ENCODE measurements around the gene F8.
"Not testable (repeated sequence)": the region's sequence is repeated elsewhere in the genome, so short reads cannot be mapped to it uniquely, and the experiment has no call there.

Gene F8

DNA sequence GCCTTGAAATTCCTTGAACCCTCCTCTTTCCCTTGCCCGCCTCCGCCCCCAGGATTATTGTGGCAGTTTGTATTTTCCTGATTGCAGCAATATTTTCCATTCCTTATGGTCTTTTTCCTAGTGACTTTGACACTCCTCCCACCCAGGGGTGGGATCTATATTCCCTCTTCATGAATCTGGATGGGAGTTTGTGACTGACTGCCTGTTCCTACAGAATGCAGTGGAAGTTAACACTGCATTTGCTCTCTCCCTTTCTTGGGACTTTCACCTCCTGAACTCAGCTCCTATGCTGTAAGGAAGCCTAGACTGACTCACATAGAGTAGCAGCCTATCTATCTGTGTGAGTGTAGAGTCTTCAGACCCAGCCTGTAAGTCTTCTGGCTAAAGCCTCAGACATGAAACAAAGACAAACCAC, 6.4 kb upstream of the F8 start:
- no peak for DNase-seq

DNA sequence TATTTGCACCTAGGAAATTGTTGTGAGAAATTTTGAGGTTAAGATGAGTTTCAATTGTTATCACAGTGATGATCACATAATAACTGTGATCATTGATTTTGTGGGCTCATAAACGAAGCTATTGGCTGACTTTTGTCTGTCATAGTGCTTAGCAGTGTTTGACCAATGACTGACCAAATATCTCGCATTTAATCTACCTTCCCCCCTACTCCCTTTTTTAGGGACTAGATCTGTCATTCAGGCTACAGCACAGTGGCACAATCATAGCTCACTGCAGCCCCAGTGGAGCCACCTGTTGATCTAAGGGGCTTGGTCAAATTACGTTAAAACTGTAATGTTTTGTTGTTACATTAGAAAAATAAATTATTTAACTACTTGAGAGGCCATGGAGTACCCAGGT, 5.6 kb upstream of the F8 start:
- no peak for DNase-seq

DNA sequence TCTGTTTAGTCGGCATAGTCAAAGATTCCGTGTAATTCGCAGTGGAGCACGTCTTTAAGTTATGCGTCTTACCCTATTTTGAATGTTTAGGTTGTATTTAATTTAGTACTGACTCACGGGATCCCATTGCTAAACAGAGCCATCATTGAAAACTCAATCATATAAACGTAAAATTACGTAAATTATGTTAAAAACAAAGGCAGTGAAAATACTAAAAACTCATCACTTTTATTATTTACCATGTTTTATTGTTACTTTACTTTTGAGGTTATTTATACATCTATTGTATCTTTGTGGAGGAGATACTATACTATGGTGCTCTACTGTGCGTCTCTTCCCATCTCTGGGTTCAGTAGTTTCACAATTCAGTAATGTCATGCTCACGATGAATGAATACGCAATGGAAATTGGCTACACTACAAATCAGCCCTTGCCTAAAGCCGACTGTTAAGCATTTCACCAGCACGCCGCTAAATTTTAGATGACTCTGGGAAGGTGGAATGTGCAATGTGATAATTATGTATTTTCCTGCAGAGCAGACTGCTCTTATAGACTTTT, 5.1 kb upstream of the F8 start:
- peak in 1 of 2 donors; percentile 40 for DNase-seq

DNA sequence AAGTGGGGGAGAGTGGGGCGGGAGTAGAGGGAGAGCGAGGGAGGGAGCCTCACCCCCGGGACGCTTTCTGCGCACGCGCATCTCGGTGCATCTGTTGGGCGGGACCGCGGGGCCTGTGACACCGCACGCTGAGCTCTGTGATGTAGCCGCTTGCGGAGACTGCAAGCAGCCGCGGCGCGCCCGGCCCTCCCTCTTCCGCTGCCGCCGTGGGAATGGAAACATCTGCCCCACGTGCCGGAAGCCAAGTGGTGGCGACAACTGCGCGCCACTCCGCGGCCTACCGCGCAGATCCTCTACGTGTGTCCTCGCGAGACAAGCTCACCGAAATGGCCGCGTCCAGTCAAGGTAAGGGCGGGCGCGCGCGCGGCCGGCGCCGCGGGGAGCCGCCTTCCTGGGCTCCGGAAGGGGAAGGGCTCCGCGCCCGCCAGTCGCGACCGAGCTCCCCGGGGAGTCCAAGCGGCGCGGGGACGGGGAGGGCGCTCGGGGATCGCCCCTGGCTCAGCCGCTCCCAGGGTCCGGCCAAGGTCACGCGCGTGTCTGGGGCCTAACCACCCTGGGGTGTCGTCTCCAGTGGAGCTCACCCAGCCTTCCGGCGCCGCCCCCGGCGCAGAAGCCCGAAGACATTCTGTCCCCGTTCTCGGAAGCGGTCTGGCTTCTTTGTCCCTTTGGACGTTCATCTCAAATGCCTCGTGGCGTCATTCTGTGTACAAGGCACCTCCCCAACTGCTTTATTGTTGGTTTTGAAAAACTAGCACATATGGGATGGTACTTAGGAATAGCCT, 4.4 kb upstream of the F8 start, which contains the start of gene FUNDC2:
FUNDC2 (plus strand) TSS at position 118 of the 782 bp plus-strand sequence; CDS start at position 213, 95 bp downstream.
- peak; percentile 97 for DNase-seq

DNA sequence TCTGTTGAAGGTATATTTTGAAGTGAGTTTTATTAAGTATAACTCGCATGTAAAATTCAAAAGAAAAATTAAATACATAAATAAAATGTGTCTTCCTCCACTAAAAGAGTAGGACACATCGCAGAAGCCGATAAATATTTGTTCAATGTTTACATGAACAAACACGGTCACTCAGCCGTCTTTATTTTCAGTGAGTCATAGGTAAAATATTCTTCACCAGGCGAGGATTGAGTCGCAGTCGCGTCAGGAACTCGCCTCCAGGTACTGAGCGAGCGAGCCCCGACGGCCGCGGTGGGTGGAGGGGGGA, 3.9 kb upstream of the F8 start:
- DNase-seq, result no peak

DNA sequence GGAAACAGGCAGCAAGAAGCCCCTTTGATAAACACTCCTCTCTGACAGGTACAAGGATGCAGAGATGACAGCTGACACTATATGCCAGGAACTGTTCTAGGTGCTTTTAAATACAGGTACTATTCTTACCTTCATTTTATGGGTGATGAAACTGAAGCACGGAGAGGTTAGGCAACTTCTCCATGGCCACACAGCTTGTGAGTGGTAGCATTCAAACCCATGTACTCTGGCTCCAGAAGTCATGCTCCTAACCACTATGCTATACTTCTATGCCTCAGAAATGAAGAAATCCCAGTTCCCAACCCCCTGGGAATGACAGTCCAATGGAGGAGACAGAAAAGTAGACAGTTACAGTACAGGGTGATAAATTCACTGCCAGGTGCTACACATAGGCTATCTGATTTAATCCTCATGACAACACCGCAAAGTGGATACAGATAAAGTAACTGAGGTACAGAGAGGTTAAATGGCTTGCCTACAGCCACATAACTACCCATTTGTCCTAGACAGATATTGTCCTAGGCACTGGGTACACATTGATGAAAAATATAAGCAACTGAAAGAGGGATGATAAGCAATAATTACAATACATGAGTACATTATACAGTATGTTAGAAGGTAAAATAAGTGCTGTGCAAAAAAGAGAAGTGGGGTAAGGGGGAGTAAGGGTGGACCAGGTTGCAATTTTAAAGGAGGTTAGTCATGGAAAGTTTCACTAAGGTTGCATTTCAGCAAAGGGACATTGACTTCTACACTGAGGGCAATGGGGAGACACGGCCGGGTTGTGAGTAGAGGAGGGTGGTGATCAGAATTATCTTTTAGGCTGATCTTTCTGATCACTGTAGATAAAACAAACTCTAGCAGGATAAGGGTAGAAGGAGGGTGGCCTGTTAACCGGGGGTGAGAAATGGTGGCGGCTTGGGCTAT, 1.6 kb upstream of the F8 start:
- DNase-seq, result no peak

DNA sequence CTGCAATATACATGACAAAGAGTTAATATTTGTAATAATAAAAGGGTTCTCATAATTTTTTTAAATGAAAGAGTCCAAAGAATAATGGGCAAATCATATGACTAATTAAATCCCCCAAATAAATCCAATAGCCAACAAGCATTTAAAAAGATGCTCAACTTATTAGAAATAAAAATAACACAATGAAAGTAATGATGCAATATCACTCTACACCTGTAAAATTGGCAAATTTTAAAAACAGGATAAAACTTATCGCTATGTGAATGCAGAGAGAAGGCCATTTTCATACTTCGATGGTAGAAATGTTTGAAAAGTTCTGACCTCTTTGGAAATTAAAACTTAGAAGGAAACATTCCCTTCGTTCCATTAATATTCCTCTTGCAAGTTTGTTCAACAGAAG, 1.9 kb downstream of the F8 start:
- no peak for DNase-seq

DNA sequence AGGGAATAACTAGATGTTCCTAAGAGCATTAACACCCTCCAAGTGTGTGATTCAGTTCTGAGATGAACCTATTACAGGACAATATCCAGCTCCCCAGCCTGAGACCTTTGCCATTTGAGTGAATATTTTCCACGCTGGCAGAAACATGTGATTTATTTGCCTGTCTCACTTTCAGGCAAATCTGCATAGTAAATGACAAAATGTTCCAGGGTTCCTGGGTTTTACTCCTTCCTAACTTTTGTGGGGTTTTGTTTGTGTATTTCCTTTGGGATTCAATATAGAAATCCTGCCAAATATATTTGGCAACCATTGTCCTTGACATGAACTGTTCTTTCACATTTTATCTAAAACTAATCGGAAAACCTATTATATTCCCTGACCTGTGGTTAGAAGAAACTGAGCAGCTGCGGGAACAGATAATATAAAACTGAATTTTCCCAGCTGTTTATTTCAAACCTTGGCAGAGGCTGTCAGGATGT, 12.5 kb downstream of the F8 start:
- no peak for DNase-seq

DNA sequence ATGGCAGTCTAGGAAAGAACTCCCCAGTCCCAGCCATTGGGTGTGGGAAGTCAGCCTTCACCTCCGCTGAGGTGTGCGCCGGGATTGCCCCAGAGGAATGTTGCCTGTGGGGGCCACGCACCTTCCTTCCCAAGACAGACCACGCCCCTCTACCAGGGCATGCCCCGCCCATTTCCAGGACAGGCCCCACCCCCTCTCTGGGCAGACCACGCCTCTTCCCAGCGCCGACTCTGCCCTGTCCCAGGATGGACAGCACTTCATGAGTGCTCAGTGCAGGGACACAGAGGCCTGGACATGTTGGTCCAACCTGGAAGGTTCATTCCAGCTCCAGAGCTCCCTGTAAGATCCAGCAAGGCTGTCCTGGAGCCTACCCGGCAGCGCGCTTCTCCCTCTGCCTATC, 13.9 kb downstream of the F8 start:
- DNase-seq, result not testable (repeated sequence)

DNA sequence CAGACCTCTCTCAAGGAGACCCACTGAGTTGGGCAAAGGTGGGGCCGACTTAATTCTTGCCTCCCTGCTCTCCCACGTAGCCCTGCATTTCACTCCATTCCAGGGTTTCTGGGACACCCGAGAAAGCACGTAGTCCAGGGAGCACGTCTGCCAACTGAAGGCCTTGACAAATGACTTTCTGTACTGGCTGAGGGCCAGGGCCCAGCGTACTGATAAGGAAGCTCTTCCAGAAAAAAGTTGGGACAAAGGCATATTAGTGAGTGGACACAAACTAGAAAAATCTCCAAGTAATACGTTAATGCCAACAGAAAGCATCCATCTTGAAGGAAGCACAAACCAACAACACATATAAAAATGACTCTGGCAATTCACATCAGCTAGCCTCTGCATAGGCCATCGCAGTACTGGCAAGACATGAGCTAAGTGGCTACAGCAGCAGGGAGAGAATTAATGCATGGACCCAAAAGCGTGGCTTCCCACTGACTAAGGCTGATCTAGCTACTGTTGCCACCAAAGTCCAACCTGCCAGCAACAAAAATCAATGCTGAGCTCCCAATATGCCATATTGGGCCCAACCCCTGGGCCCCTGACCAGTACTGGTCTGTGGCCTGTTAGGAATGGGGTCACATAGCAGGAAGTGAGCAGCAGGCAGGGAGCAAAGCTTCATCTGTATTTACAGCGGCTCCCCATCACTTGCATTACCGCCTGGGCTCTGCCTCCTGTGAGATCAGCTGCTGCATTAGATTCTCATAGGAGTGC, 15.4 kb downstream of the F8 start:
- DNase-seq, result not testable (repeated sequence)

DNA sequence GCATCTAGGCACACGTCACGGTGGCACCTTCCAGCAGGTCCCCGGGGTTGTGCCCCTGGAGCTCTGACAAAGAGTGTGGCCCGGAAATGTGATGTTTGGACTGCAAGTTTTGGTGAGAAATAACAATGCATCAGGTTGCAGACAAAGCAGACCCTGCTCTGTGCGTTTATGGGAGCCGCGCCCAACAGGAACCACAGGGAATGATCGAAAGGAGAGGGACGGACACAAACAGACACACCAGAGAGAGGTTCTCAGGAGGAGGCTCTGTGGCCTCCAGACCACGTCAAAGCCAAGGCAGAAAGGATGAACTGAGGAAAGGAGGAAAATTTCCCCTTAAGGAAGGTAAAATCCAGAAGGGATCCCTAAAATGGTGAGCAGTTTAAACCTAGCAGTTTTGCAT, 16.1 kb downstream of the F8 start:
- not testable (repeated sequence) for DNase-seq

DNA sequence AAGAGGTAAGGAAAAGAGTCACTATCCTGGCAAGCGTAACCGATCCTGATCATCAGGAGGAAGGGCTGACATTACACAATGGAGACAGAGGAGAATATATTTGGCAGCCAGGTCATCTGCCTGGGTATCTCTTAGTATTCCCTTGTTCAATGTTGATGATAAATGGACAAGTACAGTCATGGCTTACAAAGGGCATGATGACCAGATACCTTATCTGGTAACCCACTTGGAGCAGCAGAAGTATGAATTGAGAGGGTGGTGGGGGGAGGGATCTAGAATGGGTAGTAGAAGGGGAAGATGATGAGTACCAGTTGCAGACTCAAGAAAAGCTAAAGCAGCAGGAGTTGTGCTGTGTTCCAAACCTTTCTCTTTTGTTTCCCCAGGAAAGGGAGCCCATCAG, 17.3 kb downstream of the F8 start:
- DNase-seq, result no peak

DNA sequence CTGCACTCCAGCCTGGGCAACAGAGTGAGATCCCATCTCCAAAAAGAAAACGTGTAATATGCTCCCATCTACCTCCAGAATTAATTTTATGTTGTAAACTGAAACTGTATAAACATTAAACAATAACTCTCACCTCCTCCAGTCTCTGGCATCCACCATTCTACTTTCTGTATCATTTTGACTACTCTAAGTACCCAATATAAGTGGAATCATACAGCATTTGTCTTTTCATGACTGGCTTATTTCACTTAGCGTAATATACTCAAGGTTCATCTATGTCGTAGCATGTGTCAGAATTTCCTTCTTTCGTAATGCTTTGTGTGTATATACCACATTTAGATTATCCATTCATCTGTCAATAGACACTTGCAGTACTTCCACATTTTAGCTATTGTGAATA, 20.6 kb downstream of the F8 start:
- DNase-seq, result no peak

DNA sequence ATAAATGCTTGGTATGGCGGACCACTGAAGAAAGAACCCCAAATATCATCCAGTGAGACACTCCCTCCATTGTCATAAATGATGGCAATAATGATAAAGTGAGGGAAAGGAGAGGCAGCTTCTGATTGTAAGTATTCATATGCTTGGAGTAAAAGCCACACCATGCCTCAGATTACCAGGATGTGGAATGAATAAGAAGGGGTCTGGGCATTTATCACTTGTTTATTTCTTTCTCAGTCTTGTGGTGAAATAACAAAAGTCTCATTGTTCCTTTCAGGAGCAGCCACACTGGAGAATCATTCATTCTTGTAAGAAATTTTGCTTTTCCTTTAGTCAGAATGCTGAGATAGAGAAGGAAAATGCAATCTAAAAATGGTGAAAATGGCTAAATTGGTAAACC, 21.7 kb downstream of the F8 start:
- DNase-seq, result no peak

DNA sequence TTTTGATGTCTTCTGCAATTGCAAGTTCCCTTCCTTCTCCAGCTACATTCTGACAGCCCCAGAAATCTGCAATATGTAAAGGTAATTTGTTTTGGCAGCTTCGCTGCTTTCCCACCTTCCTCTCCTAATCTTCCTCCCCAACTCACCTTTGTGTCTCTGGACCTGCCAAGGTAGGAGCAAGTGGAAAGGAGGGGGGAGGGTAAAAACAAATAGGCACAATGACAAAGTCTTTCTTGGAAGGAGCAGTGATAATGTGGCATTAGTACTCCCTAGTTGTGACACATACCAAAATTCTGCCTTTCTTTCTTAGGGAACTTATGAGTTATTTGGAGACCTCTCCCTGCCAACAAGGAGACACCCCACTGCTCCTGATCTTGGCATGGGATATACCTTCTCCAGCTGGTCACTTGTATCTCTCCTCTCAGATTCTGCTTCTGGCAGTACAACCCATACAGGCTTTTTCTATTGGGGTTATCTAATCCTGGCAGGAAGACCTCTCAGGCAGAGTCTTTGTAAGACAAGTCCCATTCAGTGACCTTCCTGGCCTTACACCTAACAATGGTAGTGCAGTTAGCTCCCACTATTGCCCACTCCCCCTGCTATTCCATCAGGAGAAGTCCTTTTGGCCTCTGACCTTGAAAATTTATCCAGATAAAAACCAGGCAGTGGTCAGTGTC, 24.2 kb downstream of the F8 start:
- no peak for DNase-seq

DNA sequence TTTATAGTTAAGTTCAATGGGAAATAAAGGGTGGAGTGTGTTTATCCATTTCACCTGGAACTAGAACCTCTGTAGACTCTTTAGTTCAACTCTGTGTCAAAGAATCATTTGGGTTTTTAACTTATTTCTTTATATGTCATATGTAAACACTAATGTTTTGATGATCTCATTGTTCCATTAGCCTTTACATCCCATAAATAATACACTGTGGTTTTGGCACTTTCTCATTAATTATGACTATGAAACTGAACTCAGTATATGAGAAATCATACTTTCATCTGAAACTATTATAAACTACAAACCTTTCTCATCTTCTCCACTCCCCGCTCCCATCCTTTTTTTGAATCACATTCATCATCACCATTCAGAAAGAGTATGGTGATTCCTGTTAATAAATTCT, 31.0 kb downstream of the F8 start:
- DNase-seq, result no peak

DNA sequence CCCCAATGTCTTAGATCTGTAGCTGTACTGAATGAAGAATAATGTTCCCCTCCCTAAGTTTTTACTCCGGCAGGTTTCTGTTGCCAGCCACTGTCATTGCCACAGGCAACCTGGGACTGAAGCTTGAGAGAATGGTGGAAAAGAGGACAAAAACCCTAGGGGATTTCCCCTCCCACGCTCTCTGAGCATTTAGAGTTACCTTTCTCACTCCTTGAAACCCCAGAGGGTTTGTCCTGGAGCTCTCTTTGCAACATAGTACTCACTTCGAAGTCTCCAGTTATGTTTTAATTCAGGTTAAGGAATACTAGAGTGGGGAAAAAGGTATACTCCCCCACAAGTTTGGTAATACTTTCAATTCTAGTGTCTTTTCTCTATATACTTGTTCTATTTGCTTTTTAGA, 31.5 kb downstream of the F8 start:
- DNase-seq, result no peak

DNA sequence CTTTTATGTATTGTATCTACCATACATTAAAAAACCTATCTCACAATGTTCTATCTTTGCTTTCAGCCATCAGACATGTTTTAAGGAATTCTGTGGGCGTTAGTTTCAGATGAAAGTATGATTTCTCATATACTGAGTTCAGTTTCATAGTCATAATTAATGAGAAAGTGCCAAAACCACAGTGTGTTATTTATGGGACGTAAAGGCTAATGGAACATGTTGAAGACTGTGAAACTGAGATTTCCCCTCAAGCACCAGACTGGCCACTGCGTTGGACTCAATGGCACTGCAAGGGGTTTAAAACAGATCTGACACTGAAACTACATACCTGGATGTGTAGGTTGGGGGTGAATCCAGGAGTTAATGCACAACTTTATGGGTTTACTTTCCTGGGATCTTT, 32.0 kb downstream of the F8 start:
- DNase-seq, result no peak

DNA sequence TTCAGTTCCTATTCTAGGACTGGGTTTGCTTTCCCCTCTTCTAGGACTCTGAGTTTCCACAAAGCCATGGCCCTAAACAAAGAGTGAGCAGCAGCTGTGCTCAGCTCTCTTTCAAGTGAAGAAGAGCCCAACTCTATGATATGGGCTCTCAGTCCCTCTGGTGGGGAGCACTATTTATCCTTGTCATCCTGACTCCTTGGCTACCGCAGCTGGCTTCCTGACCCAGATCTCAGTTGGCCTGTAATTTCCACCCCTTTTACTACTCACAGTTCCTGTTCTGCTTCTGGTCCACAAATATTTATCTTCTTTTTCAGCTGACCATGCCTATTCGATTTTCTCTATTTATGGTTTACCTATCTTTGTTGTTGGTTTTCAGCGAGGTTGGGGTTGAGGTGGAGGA, 33.8 kb downstream of the F8 start:
- no peak for DNase-seq

DNA sequence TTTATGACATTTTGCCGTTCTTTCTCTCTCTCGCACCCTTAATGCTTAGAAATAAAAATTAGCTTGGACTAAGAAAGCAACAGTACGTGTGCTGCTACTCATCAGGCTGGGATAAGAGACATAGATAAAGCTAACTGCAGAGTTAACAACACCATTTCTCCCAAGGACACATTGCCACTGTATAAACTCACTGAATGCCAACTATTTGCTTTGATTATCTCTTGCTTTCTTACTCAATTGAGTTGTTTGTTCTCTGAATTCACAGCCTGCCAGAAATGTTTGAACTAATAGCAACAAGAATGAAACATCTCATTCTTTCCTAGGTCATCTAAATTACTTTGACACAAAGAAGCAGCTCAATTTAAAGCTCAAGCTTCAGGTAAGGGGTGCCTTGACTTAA, 34.6 kb downstream of the F8 start:
- no peak for DNase-seq

DNA sequence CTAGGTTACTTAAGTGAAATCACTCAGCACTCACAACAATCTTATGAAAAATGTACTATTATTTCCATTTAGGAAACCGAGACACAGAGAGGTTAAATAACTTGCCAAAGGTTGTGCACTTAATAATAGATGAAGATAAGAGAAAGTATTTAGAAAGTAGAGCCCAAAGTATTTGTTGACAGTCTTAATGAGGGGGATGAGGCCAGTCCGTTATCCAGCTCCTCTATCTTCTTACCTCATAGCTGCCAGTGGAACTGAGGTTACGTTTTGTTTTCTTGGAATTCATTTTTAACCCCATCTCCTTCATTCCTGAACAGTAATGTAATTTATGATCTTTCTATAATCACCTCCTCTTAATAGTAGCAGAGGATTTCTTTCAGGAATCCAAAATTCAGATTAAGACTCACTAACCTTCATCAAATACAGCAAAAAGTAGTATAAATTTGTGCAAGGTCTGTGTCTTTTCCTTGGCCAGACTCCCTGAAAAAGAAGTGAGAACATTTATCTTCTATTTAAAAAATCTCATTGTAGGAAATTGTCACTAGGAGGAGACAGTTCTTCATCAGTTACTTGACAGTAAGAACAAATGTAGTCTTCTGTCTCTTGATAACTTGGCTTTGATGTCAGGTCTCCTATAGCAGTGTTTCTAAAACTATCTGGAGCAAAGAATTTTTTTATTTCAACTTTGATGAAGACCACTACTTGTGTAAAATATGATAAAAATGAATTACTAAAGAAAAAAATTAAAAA, 35.5 kb downstream of the F8 start:
- peak in 1 of 2 donors; percentile 7 for DNase-seq

DNA sequence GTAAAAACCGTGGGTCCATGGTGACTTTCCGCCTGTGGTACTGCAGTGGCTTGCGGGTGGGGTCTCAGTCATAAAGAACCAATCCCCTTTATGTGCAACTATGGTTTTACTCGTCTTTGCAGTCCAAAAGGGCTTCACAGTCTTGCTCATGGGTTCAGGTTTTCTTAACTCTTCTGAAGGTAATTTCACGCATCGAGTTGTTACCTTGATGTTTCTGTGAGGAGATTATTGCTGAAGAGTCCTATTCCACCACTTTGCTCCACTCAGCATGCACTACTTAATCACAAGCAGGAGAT, 41.5 kb downstream of the F8 start:
- DNase-seq, result no peak

Measured in CD4-positive, alpha-beta T cell treated with Interferon alpha-2 for 1 hour (primary cell).